K562 (cell line): ENCODE measurements around the gene CATSPER4. TPM values are rescaled to one million over a fixed set of nuclear protein-coding genes. Genes with fewer than 3 reads are reported as not detected.

Experiments used
- ATAC-seq: fragments of 200-7000 bp; cut with Tn5 transposase; 3 replicates; pipeline ENCODE4 v1.9.1; 2020; ENCODE audit warnings: moderate library complexity
- BruUV-seq: library from RNA; stranded (reverse); fragments of 400-500 nt; replicated peaks from 2 replicates; lab custom pipeline; 2021; lab: Mats Ljungman, UMichigan
- CTCF ChIA-PET: fragments of 300-600 bp; formaldehyde crosslinking; extraction: SDS; loops from one replicate; lab custom pipeline; 2021; ENCODE audit warnings: low intra/inter-chr PET ratio; lab: Yijun Ruan, JAX
- POLR2A ChIA-PET: fragments of 300-600, 350-650 bp; sonication (Branson Sonifier 250); formaldehyde crosslinking; extraction: SDS; loops from one replicate; lab custom pipeline; 2021; ENCODE audit warnings: antibody characterized with exemption, inconsistent platforms; lab: Yijun Ruan, JAX
- DNase-seq, 4 experiments: peaks; one replicate each; pipeline versions ENCODE4 v3.0.0 to v3.0.0-alpha.2; 2011 to 2018; ENCODE audit warnings: low spot score in 3 of 4, mixed read lengths in 3 of 4; ENCODE audit errors: extremely low read depth in 1 of 4
- FAIRE-seq: peaks from 2 replicates; lab custom pipeline; 2011; peaks lifted over from hg19 to GRCh38; lab: Jason Lieb, UNC
- H2AFZ ChIP-seq: 2 replicates; pipeline ENCODE4 v1.6.0; 2011; ENCODE audit warnings: low read depth, low read length, control low read depth, inconsistent platforms
- H3K27ac ChIP-seq: fragments of 200-600 bp; 3 replicates; pipeline ENCODE4 v1.8.0; 2011; ENCODE audit warnings: low read depth, mild to moderate bottlenecking, control low read depth, inconsistent platforms, low read length, moderate library complexity, mixed read lengths; ENCODE audit errors: extremely low read depth
- H3K27me3 ChIP-seq, 2 experiments: fragments of 300-600 bp in 1 of 2; 2 replicates in 1 of 2; 3 replicates in 1 of 2; pipeline versions ENCODE4 v1.6.0 to v1.8.0; 2011; ENCODE audit warnings: inconsistent platforms in 2 of 2, low read length in 2 of 2, mild to moderate bottlenecking in 1 of 2, mixed read lengths in 1 of 2, moderate library complexity in 1 of 2; ENCODE audit not compliant: control insufficient read depth in 2 of 2, insufficient read depth in 2 of 2
- H3K36me3 ChIP-seq: fragments of 300-600 bp; 3 replicates; pipeline ENCODE4 v1.8.0; 2011; ENCODE audit warnings: mild to moderate bottlenecking, low read length, inconsistent platforms; ENCODE audit not compliant: control insufficient read depth, insufficient read depth
- H3K4me1 ChIP-seq, 2 experiments: fragments of 200-600 bp in 1 of 2; replicated peaks in 1 of 2; 2 replicates in 1 of 2; 3 replicates in 1 of 2; pipeline versions ENCODE4 v1.5.1 to v1.8.0; 2011; ENCODE audit warnings: inconsistent platforms in 2 of 2, low read length in 2 of 2, mild to moderate bottlenecking in 1 of 2, mixed read lengths in 1 of 2, moderate library complexity in 1 of 2; ENCODE audit not compliant: control insufficient read depth in 2 of 2, insufficient read depth in 2 of 2
- H3K4me2 ChIP-seq: 2 replicates; pipeline ENCODE4 v1.6.1; 2011; ENCODE audit warnings: low read length, control low read depth, inconsistent platforms, mixed read lengths; ENCODE audit not compliant: insufficient read depth
- H3K4me3 ChIP-seq: fragments of 200-600 bp; sonication (generic), shearing (Covaris generic); 2 replicates; pipeline ENCODE4 v1.5.1; 2016; ENCODE audit warnings: control low read depth, inconsistent platforms
- H3K79me2 ChIP-seq: fragments of 200-600 bp; 3 replicates; pipeline ENCODE4 v1.8.0; 2011; ENCODE audit warnings: low read length, inconsistent platforms; ENCODE audit not compliant: control insufficient read depth, insufficient read depth
- H3K9ac ChIP-seq, 2 experiments: 2 replicates each; pipeline versions ENCODE4 v1.6.0 to v1.6.1; 2011; ENCODE audit warnings: low read depth in 2 of 2, low read length in 2 of 2, control low read depth in 1 of 2, inconsistent platforms in 1 of 2, mild to moderate bottlenecking in 1 of 2, mixed read lengths in 1 of 2; ENCODE audit not compliant: insufficient read depth in 1 of 2
- H3K9me1 ChIP-seq: one replicate; pipeline ENCODE4 v1.6.0; 2011; ENCODE audit warnings: inconsistent platforms, mild to moderate bottlenecking, low read length, moderate library complexity; ENCODE audit not compliant: control insufficient read depth, insufficient read depth
- H3K9me3 ChIP-seq: replicated peaks from 2 replicates; pipeline ENCODE4 v1.5.1; 2011; ENCODE audit warnings: low read depth, low read length, inconsistent platforms; ENCODE audit not compliant: control insufficient read depth, insufficient read depth
- H4K20me1 ChIP-seq: replicated peaks from 2 replicates; pipeline ENCODE4 v1.6.1; 2011; ENCODE audit warnings: low read length, inconsistent platforms, mixed read lengths; ENCODE audit not compliant: control insufficient read depth, insufficient read depth
- MBD1 ChIP-seq: fragments of 250-450 bp; sonication (Bioruptor Pico); IDR thresholded peaks from 2 replicates; pipeline ENCODE4 v1.8.0; 2022; ENCODE audit warnings: inconsistent platforms
- SOX6 ChIP-seq: fragments of 450-650 bp; IDR thresholded peaks from 2 replicates; pipeline ENCODE4 v1.6.1; 2014; ENCODE audit warnings: mild to moderate bottlenecking
- ZNF121 ChIP-seq: sonication (generic); formaldehyde crosslinking; conservative IDR thresholded peaks from 2 replicates; pipeline ENCODE4 v1.8.0; 2022; ENCODE audit warnings: missing genetic modification reagents
- WGBS: fragments of 100-300 bp; shearing (Covaris generic); methylation state at CpG from one replicate; pipeline ENCODE4 v1.1.6; 2016; ENCODE audit warnings: low coverage, mixed read lengths; ENCODE audit not compliant: insufficient coverage; ENCODE audit errors: missing lambda C conversion rate; 5-methylcytosine and 5-hydroxymethylcytosine counted together
- in situ Hi-C: fragments of 300-500 bp; cut with MboI; formaldehyde crosslinking; loops from 4 replicates; pipeline ENCODE4 v1.15.0; 2018; ENCODE audit warnings: inconsistent platforms, mixed read lengths
- intact Hi-C: fragments of 100-400 bp; cut with micrococcal nuclease; formaldehyde crosslinking; loops from 2 replicates; pipeline ENCODE4 v1.14.2; 2022
- polyA plus RNA-seq, 8 experiments: library from polyadenylated mRNA; depleted of rRNA in 4 of 8; stranded (reverse) in 5 of 8; unstranded in 3 of 8; fragments of >200 nt; fragmentation: Nextera tagmentation in 2 of 8; fragmentation: Illumina TruSeq in 1 of 8; extraction: Ambion mirVana in 2 of 8; extraction: Trizol in 1 of 8; gene quantifications; 2 replicates each; pipeline versions ENCODE4 v1.2.1 to v1.2.3, GENCODE V29; 2011 to 2014; ENCODE audit warnings: inconsistent platforms in 1 of 8, missing spikeins in 1 of 8
- total RNA-seq, 7 experiments: library from RNA; depleted of rRNA in 6 of 7; stranded (reverse); fragments of >200 nt in 6 of 7; fragmentation: Illumina TruSeq in 2 of 7; extraction: Trizol in 2 of 7; gene quantifications; 2 replicates each; pipeline versions ENCODE4 v1.2.1 to v1.2.3, GENCODE V29; 2011 to 2021; ENCODE audit warnings: low replicate concordance in 1 of 7

CATSPER4 gene
- total and polyA plus RNA-seq, 9 of the 15 experiments (the other 6 are each of a cell fraction or from before 2014, with no cell fraction given): 0.04 to 0.13 TPM; not detected in 7

- Histone ChIP-seq H2AFZ (no peak overlapping the region), H3K27me3 (peaks cover 2 to 3% of the 10 kb centered on the region in 2 experiments; a peak in 1 of 5 replicates), H3K27ac (no peak overlapping the region), H3K36me3 (no peaks in the 10 kb centered on the region), H3K4me3 (no peak overlapping the region), H3K4me1 (no peaks in the 10 kb centered on the region), H3K9me3 (no peaks in the 10 kb centered on the region), H4K20me1 (no peaks in the 10 kb centered on the region), H3K9ac (no peak overlapping the region), H3K4me2 (no peak overlapping the region), H3K79me2 (no peaks in the 10 kb centered on the region), H3K9me1 (no peaks in the 10 kb centered on the region)
- FAIRE-seq (no peak), DNase-seq (no peak), ATAC-seq (no peak)
- 26% methylated on average over 6 of the region's 6 CpGs for WGBS
- intact Hi-C loops: no loop called here
- POLR2A ChIA-PET: interaction anchor here (1.2 to 2.6 kb wide), 2 partner anchors 9 to 20 kb away, joined by 4 to 7 read pairs; partner anchors contain the start of gene CEP85
- in situ Hi-C loops: no loop called here
- CTCF ChIA-PET: no interaction called here
- no TSS peak for BruUV-seq
- no peak for TF ChIP-seq MBD1 (CRISPR knock-in tag)
- TF ChIP-seq SOX6: no peak
- TF ChIP-seq ZNF121: peak; percentile 68
These were observed 23.0 kb downstream of the CATSPER4 start for GRCh38 chr1:26213335-26213905.
